GM23248 (cell line): ENCODE measurements around the gene TESPA1.

Source experiments
- EZH2 ChIP-seq: fragments of 200-600 bp; sonication (generic); IDR thresholded peaks from 2 replicates; pipeline ENCODE4 v1.6.1; 2018; ENCODE audit warnings: antibody characterized with exemption, mild to moderate bottlenecking; ENCODE audit not compliant: insufficient read depth, poor library complexity, severe bottlenecking
- EZH2phosphoT487 ChIP-seq: fragments of 200-600 bp; sonication (generic); IDR thresholded peaks from 2 replicates; pipeline ENCODE4 v1.6.1; 2018; ENCODE audit warnings: antibody characterized with exemption, moderate library complexity, mild to moderate bottlenecking, low read depth; ENCODE audit not compliant: insufficient read depth

DNA sequence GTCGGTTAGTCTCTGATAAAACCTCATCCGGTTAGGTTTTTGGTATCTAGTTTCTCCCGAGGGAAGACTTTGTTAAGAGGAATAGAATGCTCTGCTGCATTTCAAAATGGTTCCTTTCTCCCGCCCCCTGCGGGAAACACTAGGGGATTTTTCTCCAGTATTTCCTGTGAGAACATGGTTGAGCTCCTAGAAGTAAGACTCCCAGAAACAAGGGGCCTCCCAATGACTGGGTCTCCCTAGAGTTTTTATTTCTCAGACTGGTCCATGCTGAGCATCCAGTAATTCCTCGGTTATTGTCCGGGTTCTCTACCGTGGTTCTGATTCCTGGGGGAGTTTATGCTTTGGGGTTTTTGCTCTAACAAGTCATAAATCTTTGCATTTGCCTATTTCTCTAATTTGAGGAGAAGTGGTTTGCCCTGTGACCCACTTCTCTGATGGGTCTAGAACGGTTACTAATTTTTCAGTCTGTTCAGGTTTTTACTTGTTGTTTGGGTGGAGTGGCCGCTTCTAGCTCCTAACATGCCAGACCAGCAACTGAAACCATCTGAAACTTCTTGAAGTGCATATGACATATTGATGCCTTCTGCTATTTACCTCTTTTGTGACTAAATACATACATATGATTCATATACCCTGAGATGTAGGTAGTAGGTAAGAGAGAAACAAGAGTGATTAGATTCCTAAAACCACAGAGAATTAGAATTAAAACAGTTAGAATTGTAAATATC lies 25.1 kb downstream of the TESPA1 start:
- no peak for TF ChIP-seq EZH2phosphoT487
- TF ChIP-seq EZH2, result no peak
